ENCODE measurements around the gene ROS1. TPM values are rescaled to one million over a fixed set of nuclear protein-coding genes. Genes with fewer than 3 reads are reported as not detected.

The ROS1 gene
- total and polyA plus RNA-seq, 2 donors (not counting 1 experiment from before 2014, with no cell fraction given): under 0.01 to 0.01 TPM

DNA sequence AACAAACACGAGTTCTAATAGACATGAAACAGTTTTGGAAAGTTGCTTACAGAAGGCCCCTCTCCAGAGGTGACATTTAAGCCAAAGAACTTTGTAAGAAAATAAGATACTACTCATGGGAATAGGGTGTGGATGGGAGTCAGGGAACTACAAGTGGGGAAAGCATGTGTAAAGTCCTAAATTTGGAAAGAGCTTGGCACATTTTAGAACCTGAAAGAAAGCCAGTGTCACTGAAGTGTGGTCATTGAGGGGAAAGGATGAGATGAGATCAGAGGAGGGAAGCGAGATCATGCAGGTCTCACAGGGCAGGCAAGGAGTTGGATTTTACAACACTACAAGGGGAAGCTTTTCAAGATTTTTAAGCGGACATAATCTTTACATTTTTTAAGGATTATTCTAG, 122.4 kb downstream of the ROS1 start:
- no peaks in the 10 kb centered on the region for H3K4me1 ChIP-seq (ENCODE audit: control insufficient read depth, extremely low read depth, insufficient read depth, low read length)
- H4K20me1 ChIP-seq (ENCODE audit: control insufficient read depth, extremely low read depth, insufficient read depth, low read length): no peaks in the 10 kb centered on the region
- H3K4me3 ChIP-seq (replicated peaks in 1 of 4; ENCODE audit: control extremely low read depth in 1 of 4, insufficient read depth in 1 of 4, low read depth in 3 of 4, low read length in 4 of 4): no peak overlapping the region
- H2AFZ ChIP-seq (ENCODE audit: low read length): no peak overlapping the region
- H3K79me2 ChIP-seq (ENCODE audit: control insufficient read depth, insufficient read depth, low read length): no peaks in the 10 kb centered on the region
- no peak overlapping the region for H3K9ac ChIP-seq (ENCODE audit: insufficient read depth, low read length)
- no peak for DNase-seq (ENCODE audit: low read depth in 2 of 2)
- H3K4me2 ChIP-seq (ENCODE audit: extremely low read depth, insufficient read depth, low read length): no peak overlapping the region
- no peaks in the 10 kb centered on the region for H3K27me3 ChIP-seq (ENCODE audit: control insufficient read depth, insufficient read depth, low read length)
- H3K9me3 ChIP-seq (ENCODE audit: control insufficient read depth, insufficient read depth, low read depth, low read length): no peaks in the 10 kb centered on the region
- no peak overlapping the region for H3K27ac ChIP-seq (ENCODE audit: insufficient read depth, low read length)
- TF ChIP-seq EZH2 (IDR thresholded peaks at IDR 0.05; ENCODE audit: low read length, missing control alignments): no peak
- TF ChIP-seq, protein P1, sequence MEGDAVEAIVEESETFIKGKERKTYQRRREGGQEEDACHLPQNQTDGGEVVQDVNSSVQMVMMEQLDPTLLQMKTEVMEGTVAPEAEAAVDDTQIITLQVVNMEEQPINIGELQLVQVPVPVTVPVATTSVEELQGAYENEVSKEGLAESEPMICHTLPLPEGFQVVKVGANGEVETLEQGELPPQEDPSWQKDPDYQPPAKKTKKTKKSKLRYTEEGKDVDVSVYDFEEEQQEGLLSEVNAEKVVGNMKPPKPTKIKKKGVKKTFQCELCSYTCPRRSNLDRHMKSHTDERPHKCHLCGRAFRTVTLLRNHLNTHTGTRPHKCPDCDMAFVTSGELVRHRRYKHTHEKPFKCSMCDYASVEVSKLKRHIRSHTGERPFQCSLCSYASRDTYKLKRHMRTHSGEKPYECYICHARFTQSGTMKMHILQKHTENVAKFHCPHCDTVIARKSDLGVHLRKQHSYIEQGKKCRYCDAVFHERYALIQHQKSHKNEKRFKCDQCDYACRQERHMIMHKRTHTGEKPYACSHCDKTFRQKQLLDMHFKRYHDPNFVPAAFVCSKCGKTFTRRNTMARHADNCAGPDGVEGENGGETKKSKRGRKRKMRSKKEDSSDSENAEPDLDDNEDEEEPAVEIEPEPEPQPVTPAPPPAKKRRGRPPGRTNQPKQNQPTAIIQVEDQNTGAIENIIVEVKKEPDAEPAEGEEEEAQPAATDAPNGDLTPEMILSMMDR (conservative IDR thresholded peaks at IDR 0.05 in 1 of 2, IDR thresholded peaks at IDR 0.05 in 1 of 2; ENCODE audit: low read depth in 1 of 2, low read length in 2 of 2): no peak
- H3K36me3 ChIP-seq (ENCODE audit: control insufficient read depth, insufficient read depth, low read length): no peaks in the 10 kb centered on the region

DNA sequence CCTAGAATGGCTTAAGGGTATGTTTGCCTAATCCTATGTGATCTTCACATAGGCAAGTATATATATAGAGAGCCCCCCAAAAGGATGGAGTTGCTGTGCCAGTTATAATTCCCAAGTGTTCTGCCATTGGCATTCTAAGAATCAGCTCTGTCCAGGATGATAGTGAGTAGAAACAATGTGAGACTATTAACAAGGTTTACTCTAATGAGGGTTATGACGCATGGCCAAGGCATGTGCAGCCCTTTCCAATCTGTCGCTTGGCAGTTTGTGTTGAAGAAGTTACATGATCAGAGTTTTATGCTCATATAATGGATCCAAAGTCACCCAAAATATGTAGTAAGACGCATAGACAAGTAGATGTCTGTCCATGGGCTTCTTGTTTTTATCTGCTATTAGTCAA, 126.8 kb downstream of the ROS1 start:
- Histone ChIP-seq H3K79me2 (ENCODE audit: control insufficient read depth, insufficient read depth, low read length) (no peaks in the 10 kb centered on the region), H3K4me2 (ENCODE audit: extremely low read depth, insufficient read depth, low read length) (no peak overlapping the region), H4K20me1 (ENCODE audit: control insufficient read depth, extremely low read depth, insufficient read depth, low read length) (no peaks in the 10 kb centered on the region), H3K36me3 (ENCODE audit: control insufficient read depth, insufficient read depth, low read length) (no peaks in the 10 kb centered on the region), H3K4me3 (replicated peaks in 1 of 4; ENCODE audit: control extremely low read depth in 1 of 4, insufficient read depth in 1 of 4, low read depth in 3 of 4, low read length in 4 of 4) (no peak overlapping the region), H3K4me1 (ENCODE audit: control insufficient read depth, extremely low read depth, insufficient read depth, low read length) (no peaks in the 10 kb centered on the region), H3K9me3 (ENCODE audit: control insufficient read depth, insufficient read depth, low read depth, low read length) (no peaks in the 10 kb centered on the region), H2AFZ (ENCODE audit: low read length) (no peak overlapping the region), H3K27ac (ENCODE audit: insufficient read depth, low read length) (no peak overlapping the region), H3K9ac (ENCODE audit: insufficient read depth, low read length) (no peak overlapping the region), H3K27me3 (ENCODE audit: control insufficient read depth, insufficient read depth, low read length) (no peaks in the 10 kb centered on the region)
- DNase-seq (ENCODE audit: low read depth in 2 of 2): no peak
- no peak for TF ChIP-seq EZH2 (IDR thresholded peaks at IDR 0.05; ENCODE audit: low read length, missing control alignments)
- TF ChIP-seq, protein P1 (conservative IDR thresholded peaks at IDR 0.05 in 1 of 2, IDR thresholded peaks at IDR 0.05 in 1 of 2; ENCODE audit: low read depth in 1 of 2, low read length in 2 of 2): no peak

DNA sequence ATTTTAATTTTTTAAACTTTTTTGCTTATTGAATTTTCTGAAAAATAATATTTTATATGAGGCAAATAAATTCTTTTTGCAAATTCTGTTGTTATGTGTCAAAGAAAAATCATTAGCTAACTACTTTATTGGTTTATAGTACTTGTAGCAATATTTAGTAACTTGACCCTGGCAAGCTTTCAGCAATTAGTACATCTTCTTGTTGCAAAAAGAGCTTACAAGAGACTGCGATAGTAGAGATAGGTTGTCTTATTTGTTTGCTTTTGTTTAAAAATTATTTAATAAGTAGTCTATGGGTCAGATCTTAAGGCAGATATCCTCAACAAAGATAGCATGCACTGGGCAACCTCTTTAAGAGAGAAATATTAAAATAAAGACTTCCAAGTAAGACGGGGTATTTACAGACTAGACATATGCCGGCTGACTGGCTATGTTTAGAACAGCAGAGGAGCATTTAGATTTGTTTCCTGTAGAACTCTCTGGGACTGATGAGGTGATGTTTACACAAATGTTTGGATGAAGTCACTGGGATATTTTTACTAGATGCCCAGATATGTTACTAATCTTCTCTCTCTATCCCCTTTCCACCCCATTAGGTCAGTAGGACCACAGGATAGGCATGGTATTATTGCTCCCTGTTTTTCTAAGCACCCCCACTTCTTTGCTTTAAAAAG, 135.4 kb downstream of the ROS1 start:
- no peak overlapping the region for H3K27ac ChIP-seq (ENCODE audit: insufficient read depth, low read length)
- no peaks in the 10 kb centered on the region for H4K20me1 ChIP-seq (ENCODE audit: control insufficient read depth, extremely low read depth, insufficient read depth, low read length)
- H3K79me2 ChIP-seq (ENCODE audit: control insufficient read depth, insufficient read depth, low read length): no peaks in the 10 kb centered on the region
- H3K4me3 ChIP-seq (replicated peaks in 1 of 4; ENCODE audit: control extremely low read depth in 1 of 4, insufficient read depth in 1 of 4, low read depth in 3 of 4, low read length in 4 of 4): no peak overlapping the region
- H3K4me2 ChIP-seq (ENCODE audit: extremely low read depth, insufficient read depth, low read length): no peak overlapping the region
- no peaks in the 10 kb centered on the region for H3K27me3 ChIP-seq (ENCODE audit: control insufficient read depth, insufficient read depth, low read length)
- no peaks in the 10 kb centered on the region for H3K36me3 ChIP-seq (ENCODE audit: control insufficient read depth, insufficient read depth, low read length)
- H2AFZ ChIP-seq (ENCODE audit: low read length): no peak overlapping the region
- no peak overlapping the region for H3K9ac ChIP-seq (ENCODE audit: insufficient read depth, low read length)
- TF ChIP-seq EZH2 (IDR thresholded peaks at IDR 0.05; ENCODE audit: low read length, missing control alignments): no peak
- TF ChIP-seq, protein P1 (conservative IDR thresholded peaks at IDR 0.05 in 1 of 2, IDR thresholded peaks at IDR 0.05 in 1 of 2; ENCODE audit: low read depth in 1 of 2, low read length in 2 of 2): no peak
- no peaks in the 10 kb centered on the region for H3K4me1 ChIP-seq (ENCODE audit: control insufficient read depth, extremely low read depth, insufficient read depth, low read length)
- no peaks in the 10 kb centered on the region for H3K9me3 ChIP-seq (ENCODE audit: control insufficient read depth, insufficient read depth, low read depth, low read length)
- no peak for DNase-seq (ENCODE audit: low read depth in 2 of 2)
